NCI-H2107 (cell line): ENCODE measurements around the gene NAV2.

Experiments
- DNase-seq: peaks from one replicate; lab custom pipeline; 2025; lab: John Stamatoyannopoulos, UW

Gene NAV2

DNA sequence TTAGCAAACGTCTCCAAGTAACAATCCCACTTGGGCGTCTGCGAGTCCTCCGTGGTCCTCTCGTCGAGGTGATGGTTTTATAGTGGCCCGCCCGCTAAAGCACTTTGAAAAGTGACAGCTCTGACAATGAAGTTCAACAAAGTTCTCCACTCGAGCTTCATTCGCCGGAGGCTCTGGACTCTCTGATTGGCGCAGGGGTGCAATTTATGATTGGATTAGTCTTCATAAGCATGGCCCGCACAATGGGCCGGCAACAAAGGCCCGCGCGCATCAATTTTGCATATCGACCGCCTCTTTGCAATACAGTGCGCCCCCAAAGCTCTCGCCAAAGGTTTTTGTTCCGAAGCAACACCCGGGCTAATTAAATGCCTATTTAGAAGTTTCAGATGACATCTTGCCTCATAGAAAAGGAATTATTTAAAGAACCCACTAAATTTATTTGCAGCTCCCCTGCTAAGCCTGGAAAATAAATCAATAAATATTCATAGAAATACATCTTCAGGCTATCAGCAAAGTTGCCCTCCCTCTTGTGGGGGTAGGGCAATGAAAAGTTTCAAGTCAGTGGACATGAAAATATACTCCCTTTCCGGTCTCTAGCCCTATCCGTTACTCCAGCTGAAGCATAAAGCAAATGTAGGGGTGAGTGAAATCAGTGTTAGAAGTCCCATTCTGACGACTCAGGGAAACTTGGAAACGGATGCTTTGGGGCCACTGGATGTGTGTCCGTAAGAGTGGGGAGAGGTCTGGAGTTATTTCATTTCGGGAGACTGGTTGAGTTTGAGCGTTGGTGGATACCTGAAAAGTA is 448.0 kb downstream of the NAV2 start, which contains the start of gene DBX1:
Gene DBX1, minus strand, starts transcription at position 51 of the 805 bp plus-strand sequence. CDS start 151 bp downstream, outside the sequence.
- no peak for DNase-seq

DNA sequence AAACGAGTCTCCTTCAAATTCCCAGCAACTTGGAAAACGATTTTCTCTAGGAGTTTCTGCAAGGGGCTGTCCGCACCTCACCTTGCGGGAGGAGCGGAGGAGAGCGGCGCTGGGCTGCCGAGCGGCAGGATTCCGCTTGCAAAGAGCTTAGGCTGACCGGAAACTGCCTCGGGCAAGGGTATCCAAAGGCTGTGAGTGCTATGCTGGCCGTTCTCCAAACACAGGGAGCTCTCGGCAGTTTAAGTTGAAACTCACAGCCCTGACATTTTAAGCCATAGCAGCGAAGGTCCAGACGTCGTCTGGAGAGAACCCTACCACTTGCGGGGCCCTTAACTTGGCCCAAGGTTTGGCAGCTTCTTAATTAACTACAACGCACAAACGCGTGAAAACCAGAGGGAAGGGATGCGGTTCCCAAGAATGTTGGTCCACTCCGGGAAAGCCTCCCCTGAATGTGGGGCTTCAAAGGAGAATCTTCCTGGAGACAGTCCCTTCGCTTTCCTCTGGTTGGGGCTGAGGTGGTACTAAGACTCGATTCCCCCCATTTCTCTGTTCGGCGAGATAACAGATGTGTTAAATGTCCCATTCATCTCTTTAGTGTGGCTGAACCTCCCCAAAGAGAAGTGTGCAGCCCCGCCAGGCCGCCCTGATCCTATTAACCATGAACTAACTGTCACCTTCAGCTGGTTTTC is 448.7 kb downstream of the NAV2 start:
- no peak for DNase-seq

DNA sequence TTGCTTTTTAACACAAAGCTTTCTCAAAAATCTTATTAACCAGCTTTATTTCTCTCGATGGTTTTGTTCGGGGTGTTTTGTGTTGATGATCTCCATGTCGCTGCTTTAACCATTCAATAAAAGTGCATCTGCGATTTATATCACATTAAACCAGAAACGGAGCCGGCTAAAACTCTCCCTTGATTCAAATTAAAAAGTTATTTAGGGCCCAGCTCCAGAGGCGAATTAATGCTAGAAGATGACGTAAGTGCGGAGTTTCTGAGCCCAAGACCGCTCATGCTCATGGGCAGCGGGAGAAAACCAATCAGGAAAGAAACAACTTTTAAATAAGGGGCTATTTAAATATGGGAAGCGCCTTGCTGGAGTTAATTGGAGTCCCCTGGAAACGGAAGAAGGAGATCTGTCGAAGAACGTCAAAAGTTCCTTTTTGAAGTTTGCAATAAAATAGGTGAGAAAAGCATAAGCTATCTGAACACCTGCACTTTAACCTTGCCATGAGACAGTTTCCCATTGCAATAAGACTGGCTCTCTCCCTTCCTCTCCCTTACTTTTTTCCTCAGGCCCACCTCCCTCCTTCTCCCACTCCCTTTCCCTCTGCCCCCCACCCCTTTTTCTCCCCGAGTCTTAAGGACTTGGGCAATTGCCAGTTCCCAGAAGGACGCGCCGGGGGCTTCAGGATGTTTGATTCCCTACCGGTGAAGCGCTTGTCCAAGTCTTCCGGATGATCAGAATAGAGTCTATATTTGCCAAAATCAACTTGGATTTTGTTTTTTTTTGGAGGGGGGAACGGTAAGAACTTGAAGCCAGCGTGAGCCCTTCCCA is 449.5 kb downstream of the NAV2 start:
- DNase-seq, result no peak

DNA sequence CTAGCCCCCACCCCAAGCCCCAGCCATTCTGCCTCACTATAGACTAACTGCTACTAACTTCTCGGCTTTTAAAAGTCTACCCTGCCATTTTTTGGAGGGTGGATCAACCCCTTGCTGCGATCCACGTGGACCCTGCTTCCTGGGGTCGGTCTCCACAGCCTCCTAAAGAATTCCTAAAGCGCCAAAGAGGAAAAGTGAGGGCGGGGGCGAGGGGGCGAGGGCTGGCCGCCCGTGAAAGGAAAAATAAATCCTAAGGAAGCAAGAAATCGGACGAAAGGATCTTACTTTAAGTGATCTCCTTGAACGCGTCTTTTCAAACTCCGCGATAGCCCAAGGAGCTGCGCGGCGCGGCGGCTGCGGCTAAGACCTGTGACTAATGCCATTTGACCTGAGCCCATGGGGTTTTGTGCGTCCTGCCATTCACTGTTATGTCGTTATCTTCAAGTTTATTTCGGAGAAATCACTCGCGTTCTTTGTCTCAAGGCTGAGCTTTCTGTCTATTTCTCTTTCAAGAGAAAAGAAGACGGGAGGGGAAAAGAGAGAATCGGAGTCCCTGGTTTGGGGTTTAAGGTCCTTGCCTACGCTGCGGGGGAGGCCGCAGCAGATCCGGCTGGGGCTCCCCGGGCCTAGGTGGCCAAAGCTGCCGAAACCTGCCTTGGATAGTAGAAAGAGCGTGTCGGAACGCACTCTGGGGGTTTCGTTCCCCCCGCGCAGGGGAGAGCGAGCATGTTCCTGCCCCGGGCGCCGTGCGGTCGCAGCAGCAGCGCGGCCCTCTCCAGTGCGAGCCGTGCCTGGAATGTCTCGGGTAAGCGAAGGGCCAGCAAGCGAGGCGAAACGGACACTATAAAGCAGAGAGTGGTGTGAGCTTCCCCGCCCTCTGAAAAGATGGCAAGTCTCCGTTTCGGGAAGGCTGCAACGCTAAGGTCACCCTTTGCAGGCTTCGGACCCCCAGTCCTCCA is 450.5 kb downstream of the NAV2 start:
- DNase-seq, result no peak

DNA sequence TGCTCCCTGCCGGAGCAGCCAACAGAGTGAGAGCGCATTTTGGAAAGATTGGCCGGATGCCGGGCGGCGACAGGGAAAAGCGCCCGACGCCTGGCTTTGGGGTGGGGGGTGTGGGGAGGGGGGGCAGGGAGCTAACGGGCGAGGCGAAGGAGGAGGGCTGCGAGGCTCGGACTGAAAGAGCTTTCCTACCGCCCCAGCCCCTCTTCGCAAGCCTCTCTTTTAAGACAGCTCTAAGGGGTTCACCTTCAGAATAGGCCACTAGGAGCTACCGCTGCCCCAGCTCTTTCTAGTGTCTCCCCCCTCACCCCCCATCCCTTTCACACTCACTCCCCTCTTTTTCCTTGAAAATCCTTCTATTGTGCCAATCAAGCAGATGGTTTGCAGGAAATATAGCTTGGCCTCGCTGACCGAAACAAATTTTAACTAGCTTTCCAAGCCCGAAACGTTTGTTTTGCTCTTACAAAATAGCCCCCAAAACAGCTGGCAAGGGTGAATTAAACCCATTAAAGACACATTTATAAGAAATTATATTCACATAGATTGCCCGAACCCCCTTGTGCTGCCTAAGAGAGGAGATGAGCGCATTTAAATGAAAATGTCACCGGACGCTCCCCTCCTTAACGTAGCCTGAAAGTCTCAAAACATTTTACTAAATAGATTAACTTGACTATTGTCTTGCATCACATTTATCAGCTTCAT is 451.3 kb downstream of the NAV2 start:
- no peak for DNase-seq
